Gastroesophageal sphincter (tissue), 3 donors: Measurements from ENCODE around the gene FCER1A.

ENCODE experiments used
- CTCF ChIP-seq, 4 experiments: fragments of 200-600 bp in 2 of 4; fragments of 450-650 bp in 2 of 4; sonication (generic) in 1 of 4; IDR thresholded peaks; one replicate each; pipeline ENCODE4 v1.5.1; 2017 to 2019; ENCODE audit warnings: antibody characterized with exemption in 4 of 4, mild to moderate bottlenecking in 2 of 4, moderate library complexity in 2 of 4
- EP300 ChIP-seq: sonication (generic); formaldehyde crosslinking; IDR thresholded peaks from one replicate; pipeline ENCODE4 v1.6.1; 2017; ENCODE audit warnings: antibody characterized with exemption, mild to moderate bottlenecking
- POLR2A ChIP-seq, 2 donors: fragments of 450-650 bp; IDR thresholded peaks; one replicate each; pipeline ENCODE4 v1.6.1; 2017; ENCODE audit warnings: antibody characterized with exemption in 2 of 2, mild to moderate bottlenecking in 2 of 2, moderate library complexity in 1 of 2
- POLR2AphosphoS5 ChIP-seq: sonication (generic); formaldehyde crosslinking; IDR thresholded peaks from one replicate; pipeline ENCODE4 v1.6.1; 2017; ENCODE audit warnings: antibody characterized with exemption

- TF ChIP-seq CTCF (IDR thresholded peaks at IDR 0.05) (no peak), POLR2AphosphoS5 (no peak), POLR2A (IDR thresholded peaks at IDR 0.05) (no peak), EP300 (no peak)
Measured at GRCh38 chr1:159291424-159291823, 10.7 kb upstream of the FCER1A start.
